Activated CD8-positive, alpha-beta memory T cell treated with anti-CD3 and anti-CD28 coated beads for 4 hours (primary cell): ENCODE measurements around the gene PYGM.
"Not testable (repeated sequence)": the region's sequence is repeated elsewhere in the genome, so short reads cannot be mapped to it uniquely, and the experiment has no call there.

Experiments
- DNase-seq, 2 donors: peaks; one replicate each; pipeline ENCODE4 v3.0.0-alpha.2; 2020; ENCODE audit warnings: low read depth in 2 of 2

Gene PYGM

DNA sequence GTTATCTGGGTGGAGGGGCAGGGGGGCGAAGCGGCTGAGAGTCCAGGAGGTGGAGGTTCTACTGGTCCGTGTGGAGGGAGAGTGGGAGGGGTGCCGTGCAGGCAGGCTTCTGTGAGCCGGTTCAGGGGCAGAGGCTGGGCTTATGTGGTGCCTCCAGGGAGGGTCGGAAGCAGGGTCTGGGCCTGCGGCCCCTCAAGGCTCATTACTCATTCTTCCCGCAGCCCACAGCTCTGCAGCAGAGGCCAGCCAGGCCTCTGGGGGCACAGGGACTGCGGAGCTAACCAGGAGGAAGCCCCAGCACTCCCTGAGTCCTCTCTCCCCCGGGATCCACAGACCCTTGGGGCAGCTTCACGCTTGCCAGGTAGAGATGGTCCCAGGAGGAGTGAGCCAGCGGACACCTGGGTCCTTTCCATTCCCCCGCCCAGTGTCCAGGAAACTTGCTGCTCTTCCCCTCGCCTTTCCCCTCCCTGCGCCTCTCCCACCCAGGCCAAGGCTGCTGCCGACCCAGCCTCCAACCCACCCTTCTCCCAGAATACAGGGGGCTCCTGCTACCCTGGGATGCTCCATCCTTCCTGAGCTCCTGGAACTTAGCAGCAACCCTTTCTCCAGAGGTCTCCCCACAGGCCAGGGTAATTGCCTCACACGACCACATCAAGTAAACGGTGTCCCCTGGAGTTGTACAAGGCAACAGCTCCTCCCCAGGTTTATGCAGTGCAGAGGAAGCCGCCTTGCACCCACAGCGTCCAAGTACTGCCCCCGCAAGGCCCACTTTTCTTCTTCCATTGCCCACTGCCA is 43.1 kb downstream of the PYGM start:
- DNase-seq, result no peak

GRCh38 chr11:64715756-64716472 is 43.9 kb downstream of the PYGM start:
- no peak for DNase-seq

DNA sequence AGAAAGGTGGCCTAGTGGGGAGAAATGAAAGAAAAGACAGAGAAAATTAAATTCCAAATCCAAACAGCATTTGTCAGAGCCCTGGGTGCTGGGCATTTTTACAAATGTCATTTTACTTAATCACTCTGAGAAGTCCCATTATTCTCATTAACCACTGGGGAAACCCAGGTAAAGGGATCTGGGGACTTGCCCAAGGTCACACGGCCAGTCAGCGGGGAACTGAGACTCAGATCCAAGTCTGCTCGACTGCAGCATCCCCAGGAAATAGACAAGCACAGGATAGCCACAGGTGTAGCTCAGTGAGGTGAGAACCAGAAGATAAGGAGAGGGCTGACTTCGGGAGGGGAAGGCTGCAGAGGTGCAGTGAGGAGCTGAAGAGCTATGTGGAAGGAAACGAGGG is 44.7 kb downstream of the PYGM start:
- DNase-seq, result no peak

- no peak for DNase-seq
These were observed 45.1 kb downstream of the PYGM start for GRCh38 chr11:64714666-64715065.

DNA sequence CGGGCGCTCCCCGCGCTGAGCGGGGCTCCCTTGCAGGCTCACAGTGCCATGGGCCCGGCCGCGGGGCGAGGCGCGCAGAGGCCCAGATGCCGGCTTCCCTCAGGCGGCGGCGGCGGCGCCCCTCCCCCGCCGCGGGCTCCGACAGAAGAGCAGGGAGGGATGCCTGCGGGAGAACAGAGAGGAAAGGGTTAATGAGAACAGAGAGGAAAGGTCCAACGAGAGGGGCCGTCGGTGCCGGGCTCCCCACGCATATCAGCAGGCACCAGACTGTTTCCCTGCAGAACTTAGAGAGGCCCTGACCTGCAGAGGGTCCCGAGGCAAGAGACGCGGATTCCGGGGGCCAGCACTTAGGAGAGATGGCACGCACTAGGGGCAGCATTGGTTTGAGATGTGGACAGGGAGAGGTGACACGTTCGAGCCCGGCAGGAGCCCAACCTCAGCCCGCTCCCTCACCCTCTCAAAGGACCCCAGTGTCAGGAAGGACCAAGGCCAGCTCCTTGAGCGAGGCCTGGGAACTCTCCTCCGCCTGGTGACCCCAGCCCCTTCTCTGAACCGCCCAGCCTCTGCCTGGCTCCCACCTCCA is 45.9 kb downstream of the PYGM start:
- no peak for DNase-seq

GRCh38 chr11:64713016-64713707 is 46.6 kb downstream of the PYGM start:
- DNase-seq, result no peak

DNA sequence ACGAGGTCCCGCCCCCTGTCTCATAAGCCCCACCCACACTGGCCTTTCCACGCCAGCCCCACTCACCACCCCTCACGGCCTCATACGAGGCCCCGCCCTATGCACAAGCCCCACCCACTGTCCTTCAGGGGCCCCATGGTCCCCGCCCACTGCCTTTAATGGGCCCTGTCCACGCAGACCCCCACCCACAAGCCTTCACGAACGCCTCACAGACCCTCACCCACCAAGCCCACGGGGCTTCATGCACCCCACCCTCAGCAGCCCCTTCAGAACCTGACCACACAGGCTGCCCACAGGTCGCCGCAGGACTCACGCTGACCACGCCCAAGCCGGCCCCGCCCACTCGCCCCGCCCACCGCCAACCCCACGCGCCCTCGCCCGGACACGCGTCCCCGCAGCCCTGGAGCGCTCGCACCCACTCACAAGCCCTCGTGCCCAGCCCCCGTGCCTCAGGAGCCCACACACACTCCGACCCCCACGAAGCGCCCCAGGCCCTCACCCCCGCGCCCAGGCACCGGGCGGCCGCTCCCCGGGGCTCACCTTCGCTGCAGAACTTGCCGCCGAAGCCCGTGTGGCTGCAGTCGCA is 47.3 kb downstream of the PYGM start:
- no peak for DNase-seq

- DNase-seq, result no peak
These were observed 47.8 kb downstream of the PYGM start for GRCh38 chr11:64711956-64712362.

DNA sequence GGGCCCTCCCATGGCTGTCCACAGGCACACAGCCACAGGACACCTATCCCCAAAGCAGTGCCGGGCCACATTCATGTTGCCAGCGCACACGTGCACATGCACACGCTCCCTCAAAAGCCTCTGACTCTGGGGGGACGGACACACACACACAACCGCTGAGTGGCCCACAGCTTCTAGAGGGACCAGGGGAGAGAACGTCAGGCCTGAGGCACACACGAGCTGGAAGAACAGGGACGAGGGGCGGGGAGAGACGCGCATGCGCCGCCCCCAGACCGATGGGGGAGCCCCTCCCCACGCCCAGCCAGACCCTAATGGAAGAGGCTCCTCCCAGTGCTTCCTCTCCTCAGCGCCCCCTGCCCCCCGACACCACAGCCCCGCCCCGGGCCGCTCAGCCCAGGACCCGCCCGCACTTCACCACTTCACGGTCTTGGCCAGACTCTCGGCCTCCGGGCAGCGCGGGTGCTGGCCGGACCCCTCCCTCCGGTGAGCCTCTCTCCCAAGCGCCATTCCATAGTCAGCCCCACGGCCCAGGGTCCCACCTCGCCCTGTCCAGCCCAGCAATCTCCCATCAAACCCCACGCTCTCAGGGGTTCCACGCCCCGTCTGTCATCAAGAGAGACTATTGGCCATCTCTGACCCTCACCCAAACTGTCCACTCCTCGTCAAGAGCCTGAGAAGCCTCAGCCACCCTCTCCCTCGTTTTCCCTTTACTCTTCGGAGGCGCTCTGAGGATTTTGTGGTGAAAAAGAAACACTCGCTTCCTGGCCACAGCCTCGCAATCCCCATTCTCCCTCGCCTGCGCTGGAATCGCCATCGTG is 48.4 kb downstream of the PYGM start:
- no peak for DNase-seq

GRCh38 chr11:64710418-64711137 is 49.2 kb downstream of the PYGM start:
- DNase-seq, result no peak

DNA sequence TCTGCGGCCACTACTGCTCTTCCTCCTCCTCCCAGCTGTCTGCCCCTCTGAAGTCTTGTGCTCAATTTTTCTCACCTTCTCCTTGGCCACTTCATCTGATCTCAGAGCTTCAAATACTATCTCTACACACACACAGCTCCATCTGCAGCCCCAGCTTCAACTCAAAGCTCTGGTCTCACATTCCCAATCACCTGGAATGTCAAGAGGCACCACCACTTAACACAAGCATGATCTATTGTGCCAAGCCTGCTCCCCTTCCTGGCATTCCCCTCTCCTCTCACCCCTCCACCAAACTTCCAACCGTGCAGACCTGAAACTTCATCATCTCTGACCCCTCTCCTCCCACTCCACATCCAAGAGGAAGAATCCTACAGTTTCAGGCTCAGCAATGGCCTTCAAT is 54.3 kb downstream of the PYGM start:
- DNase-seq, result no peak

- no peak for DNase-seq
These were observed 56.7 kb downstream of the PYGM start for GRCh38 chr11:64703048-64703447.

GRCh38 chr11:64701956-64702355 is 57.8 kb downstream of the PYGM start:
- DNase-seq, result not testable (repeated sequence)

DNA sequence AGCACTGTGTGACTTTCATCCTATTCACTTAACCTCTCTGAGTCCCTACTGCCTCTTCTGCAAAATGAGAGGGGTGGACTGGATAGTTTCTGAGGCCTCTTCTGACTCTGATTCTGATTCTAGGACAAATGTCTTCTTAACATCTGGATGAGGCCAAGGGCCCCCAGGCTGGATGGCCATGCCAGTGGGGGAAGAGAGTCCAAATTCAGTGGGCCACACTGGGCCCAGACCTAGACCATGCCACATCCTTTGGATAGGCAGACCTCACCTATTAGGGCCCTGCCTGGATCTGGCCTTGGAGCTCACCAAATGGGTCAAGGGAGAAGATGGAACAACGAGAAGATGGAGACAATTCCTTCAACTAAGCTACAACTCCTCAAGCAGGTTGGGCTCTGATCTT is 61.3 kb downstream of the PYGM start:
- no peak for DNase-seq

DNA sequence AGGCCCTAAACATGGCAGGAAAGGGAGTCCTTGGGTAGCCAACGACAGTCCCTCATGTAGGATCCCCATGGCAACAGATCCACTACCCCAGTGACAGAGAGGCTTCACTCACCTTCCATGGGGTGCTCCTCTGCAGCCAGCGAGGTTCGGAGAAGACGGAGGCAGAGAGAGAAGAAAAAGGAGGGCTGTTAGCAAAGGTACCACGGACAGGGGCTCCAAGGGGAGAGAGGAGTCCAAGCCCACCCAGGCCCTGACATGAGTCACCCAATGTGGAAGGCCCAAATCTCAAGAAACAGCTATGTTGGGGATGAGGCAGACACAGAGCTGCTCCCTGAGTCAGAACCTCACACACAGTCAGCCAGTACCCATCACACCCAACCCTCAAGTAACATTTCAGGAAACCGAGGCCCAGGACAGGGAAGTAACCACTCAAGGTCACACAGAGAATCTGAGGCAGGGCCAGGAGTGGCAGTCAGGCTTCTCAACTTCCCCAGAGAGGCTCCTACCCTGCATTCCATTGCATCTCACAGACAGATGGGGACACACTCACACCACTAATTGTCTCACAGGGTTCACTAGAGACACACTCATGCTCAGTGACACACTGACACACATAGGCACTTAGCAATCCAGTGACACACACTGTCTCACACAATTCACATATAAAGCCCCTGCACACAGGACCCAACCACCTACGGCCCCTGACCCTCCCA is 62.0 kb downstream of the PYGM start:
- DNase-seq, result no peak
